Suprapubic skin (tissue), 4 donors: Measurements from ENCODE around the gene ATAD5.

Experiments used
- CTCF ChIP-seq, 2 donors: fragments of 200-600 bp in 1 of 2; fragments of 450-650 bp in 1 of 2; sonication (generic) in 1 of 2; IDR thresholded peaks; one replicate each; pipeline ENCODE4 v1.5.1; 2016 to 2019; ENCODE audit warnings: antibody characterized with exemption in 2 of 2, mild to moderate bottlenecking in 1 of 2, moderate library complexity in 1 of 2
- POLR2A ChIP-seq, 2 donors: fragments of 450-650 bp; IDR thresholded peaks; one replicate each; pipeline ENCODE4 v1.6.1; 2017; ENCODE audit warnings: antibody characterized with exemption in 2 of 2, mild to moderate bottlenecking in 2 of 2, moderate library complexity in 2 of 2
- POLR2AphosphoS5 ChIP-seq, 3 donors: sonication (generic); formaldehyde crosslinking; IDR thresholded peaks; one replicate each; pipeline ENCODE4 v1.6.1; 2017; ENCODE audit warnings: antibody characterized with exemption in 3 of 3

GRCh38 chr17:30858556-30859250 is 26.9 kb downstream of the ATAD5 start:
- TF ChIP-seq CTCF (IDR thresholded peaks at IDR 0.05) (no peak), POLR2A (IDR thresholded peaks at IDR 0.05) (no peak), POLR2AphosphoS5 (IDR thresholded peaks at IDR 0.05) (no peak)
